Hepatocyte (in vitro differentiated cells): ENCODE results near the gene FAM78A.

ENCODE experiments used
- CTCF ChIP-seq: fragments of 200-600 bp; sonication (generic); IDR thresholded peaks from 2 replicates; pipeline ENCODE4 v1.5.1; 2016; ENCODE audit warnings: antibody characterized with exemption, mild to moderate bottlenecking; ENCODE audit not compliant: poor library complexity
- EZH2 ChIP-seq: fragments of 200-600 bp; sonication (generic); IDR thresholded peaks from 2 replicates; pipeline ENCODE4 v1.6.1; 2016; ENCODE audit warnings: antibody characterized with exemption, mild to moderate bottlenecking, borderline replicate concordance

- no peak for TF ChIP-seq EZH2
- TF ChIP-seq CTCF, result no peak
Measured at GRCh38 chr9:131303381-131304321, 27.3 kb upstream of the FAM78A start.
